ENCODE data around the gene RPL10. TPM values are rescaled to one million over a fixed set of nuclear protein-coding genes. Genes with fewer than 3 reads are reported as not detected.

The RPL10 gene
- total RNA-seq, 4 donors from 2014 or later, result 4,372 to 6,501 (median 5,244) TPM

DNA sequence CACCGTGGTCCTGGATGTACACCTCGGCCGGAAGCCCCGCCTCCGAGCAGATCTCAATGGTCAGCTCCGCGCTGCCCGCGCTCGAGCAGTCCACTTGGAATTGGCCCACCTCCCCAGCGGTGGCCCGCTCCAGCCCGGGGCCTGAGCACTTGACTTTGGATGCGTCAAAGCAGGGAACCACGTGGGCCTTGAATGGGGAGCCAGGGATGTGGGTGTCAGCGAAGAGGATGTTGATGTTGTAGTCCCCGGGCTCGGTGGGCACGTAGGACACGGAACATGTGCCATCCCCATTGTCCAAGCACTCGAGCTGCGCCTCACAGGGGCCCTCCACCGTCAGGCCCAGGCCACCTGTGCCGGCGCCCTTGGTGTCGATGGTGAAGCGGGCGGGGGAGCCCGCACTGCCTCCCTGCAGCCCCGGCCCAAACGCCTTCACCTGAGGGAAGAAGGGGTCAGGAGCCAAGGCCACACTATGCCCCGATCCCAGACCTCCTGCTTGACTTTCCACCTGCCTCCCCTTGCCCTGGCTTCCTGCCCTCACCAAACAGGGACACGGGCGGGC is 37.9 kb upstream of the RPL10 start:
- H3K4me1 ChIP-seq, result no peaks in the 10 kb centered on the region

GRCh38 chrX:154362085-154362742 is 36.0 kb upstream of the RPL10 start:
- Histone ChIP-seq H3K9me3 (no peaks in the 10 kb centered on the region), H3K4me1 (peaks cover 0 to 16% (median 5%) of the 10 kb centered on the region in 4 donors), H3K27me3 (no peaks in the 10 kb centered on the region), H3K27ac (peak overlapping the region in 1 of 4 donors; percentile 43), H3K36me3 (peaks cover 0 to 93% (median 21%) of the 10 kb centered on the region in 3 donors), H3K4me3 (no peak overlapping the region)
- WGBS, 2 donors, result 82 to 99% methylated on average over 10 to 16 of the region's 30 CpGs
- no peak for DNase-seq (ENCODE audit: low spot score in 2 of 2)
- no peak for TF ChIP-seq EP300 (IDR thresholded peaks at IDR 0.05)
- no peak for TF ChIP-seq POLR2A (IDR thresholded peaks at IDR 0.05)
- TF ChIP-seq, protein P1, sequence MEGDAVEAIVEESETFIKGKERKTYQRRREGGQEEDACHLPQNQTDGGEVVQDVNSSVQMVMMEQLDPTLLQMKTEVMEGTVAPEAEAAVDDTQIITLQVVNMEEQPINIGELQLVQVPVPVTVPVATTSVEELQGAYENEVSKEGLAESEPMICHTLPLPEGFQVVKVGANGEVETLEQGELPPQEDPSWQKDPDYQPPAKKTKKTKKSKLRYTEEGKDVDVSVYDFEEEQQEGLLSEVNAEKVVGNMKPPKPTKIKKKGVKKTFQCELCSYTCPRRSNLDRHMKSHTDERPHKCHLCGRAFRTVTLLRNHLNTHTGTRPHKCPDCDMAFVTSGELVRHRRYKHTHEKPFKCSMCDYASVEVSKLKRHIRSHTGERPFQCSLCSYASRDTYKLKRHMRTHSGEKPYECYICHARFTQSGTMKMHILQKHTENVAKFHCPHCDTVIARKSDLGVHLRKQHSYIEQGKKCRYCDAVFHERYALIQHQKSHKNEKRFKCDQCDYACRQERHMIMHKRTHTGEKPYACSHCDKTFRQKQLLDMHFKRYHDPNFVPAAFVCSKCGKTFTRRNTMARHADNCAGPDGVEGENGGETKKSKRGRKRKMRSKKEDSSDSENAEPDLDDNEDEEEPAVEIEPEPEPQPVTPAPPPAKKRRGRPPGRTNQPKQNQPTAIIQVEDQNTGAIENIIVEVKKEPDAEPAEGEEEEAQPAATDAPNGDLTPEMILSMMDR (IDR thresholded peaks at IDR 0.05), result no peak

More for the DNA sequence above, 37.9 kb upstream of the RPL10 start:
- Histone ChIP-seq H3K9me3 (no peaks in the 10 kb centered on the region), H3K27ac (no peak overlapping the region), H3K4me3 (no peak overlapping the region), H3K27me3 (no peaks in the 10 kb centered on the region), H3K36me3 (peaks cover 0 to 94% (median 12%) of the 10 kb centered on the region in 3 donors)
- no peak for DNase-seq (ENCODE audit: low spot score in 2 of 2)
- TF ChIP-seq, protein P1 (IDR thresholded peaks at IDR 0.05), result no peak
- TF ChIP-seq EP300 (IDR thresholded peaks at IDR 0.05) (no peak), POLR2A (IDR thresholded peaks at IDR 0.05) (no peak)
- 90 to 93% methylated on average over 15 to 28 of the region's 34 CpGs for WGBS, 2 donors

GRCh38 chrX:154363706-154364439 is 34.3 kb upstream of the RPL10 start:
- WGBS, 2 donors, result 75 to 81% methylated on average over 9 to 20 of the region's 20 CpGs
- peaks cover 0 to 86% (median 22%) of the 10 kb centered on the region in 3 donors for H3K36me3 ChIP-seq
- DNase-seq (ENCODE audit: low spot score in 2 of 2), result no peak
- no peaks in the 10 kb centered on the region for H3K9me3 ChIP-seq
- TF ChIP-seq POLR2A (IDR thresholded peaks at IDR 0.05), result no peak
- TF ChIP-seq, protein P1 (IDR thresholded peaks at IDR 0.05), result no peak
- no peak for TF ChIP-seq EP300 (IDR thresholded peaks at IDR 0.05)
- no peak overlapping the region for H3K27ac ChIP-seq
- H3K4me1 ChIP-seq, result peaks cover 0 to 33% (median 14%) of the 10 kb centered on the region in 4 donors
- H3K27me3 ChIP-seq, result no peaks in the 10 kb centered on the region
- no peak overlapping the region for H3K4me3 ChIP-seq

DNA sequence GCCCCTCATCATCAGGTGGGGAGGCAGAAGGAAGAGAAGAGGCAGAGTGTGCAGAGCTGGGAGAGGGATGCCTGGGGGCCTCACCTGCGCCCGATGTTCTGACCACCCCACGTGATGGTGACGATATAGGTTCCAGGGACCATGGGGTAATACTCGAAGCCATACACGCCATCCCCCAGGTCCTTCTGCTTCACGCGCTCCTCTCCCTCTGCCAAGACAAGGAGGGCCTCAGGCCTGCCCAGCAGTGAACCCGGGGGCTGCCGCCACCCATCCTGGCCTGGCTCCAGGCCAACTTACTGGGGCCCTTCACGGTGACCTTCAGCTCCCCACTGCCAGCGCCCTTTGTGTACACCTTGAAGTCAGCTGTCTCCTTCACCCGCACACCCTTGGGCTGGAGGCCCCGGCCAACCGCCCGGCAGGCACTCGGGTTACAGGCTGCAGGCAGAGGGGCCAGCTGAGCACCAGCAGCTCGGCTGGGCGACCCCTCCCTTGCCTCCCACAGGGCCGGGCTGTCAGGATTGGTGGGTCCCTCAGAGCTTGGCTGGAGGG is 33.1 kb upstream of the RPL10 start:
- H3K4me3 ChIP-seq, result no peak overlapping the region
- DNase-seq (ENCODE audit: low spot score in 2 of 2), result no peak
- peaks cover 0 to 73% (median 10%) of the 10 kb centered on the region in 3 donors for H3K36me3 ChIP-seq
- 72% methylated on average over 17 of the region's 20 CpGs; no CpG with 5 or more reads in 1 of the 2 donors for WGBS, 2 donors
- H3K4me1 ChIP-seq, result peaks cover 0 to 33% (median 14%) of the 10 kb centered on the region in 4 donors
- H3K27me3 ChIP-seq, result no peaks in the 10 kb centered on the region
- peak overlapping the region in 2 of 4 donors; percentile 33 to 64 for H3K27ac ChIP-seq
- H3K9me3 ChIP-seq, result no peaks in the 10 kb centered on the region
- no peak for TF ChIP-seq POLR2A (IDR thresholded peaks at IDR 0.05)
- no peak for TF ChIP-seq EP300 (IDR thresholded peaks at IDR 0.05)
- TF ChIP-seq, protein P1 (IDR thresholded peaks at IDR 0.05), result no peak

All from tibial nerve (tissue), 4 donors.